Ramos (cell line): ENCODE results near the gene RASA3.

Experiments
- in situ Hi-C: fragments of 300-500 bp; cut with MboI; formaldehyde crosslinking; loops from one replicate; pipeline ENCODE4 v1.14.3; 2022; ENCODE audit warnings: low sequenced_read_pairs; ENCODE audit not compliant: unreplicated experiment

RASA3 gene

GRCh38 chr13:113947311-113948033, 185.0 kb downstream of the RASA3 start:
- in situ Hi-C loops = no loop called here

DNA sequence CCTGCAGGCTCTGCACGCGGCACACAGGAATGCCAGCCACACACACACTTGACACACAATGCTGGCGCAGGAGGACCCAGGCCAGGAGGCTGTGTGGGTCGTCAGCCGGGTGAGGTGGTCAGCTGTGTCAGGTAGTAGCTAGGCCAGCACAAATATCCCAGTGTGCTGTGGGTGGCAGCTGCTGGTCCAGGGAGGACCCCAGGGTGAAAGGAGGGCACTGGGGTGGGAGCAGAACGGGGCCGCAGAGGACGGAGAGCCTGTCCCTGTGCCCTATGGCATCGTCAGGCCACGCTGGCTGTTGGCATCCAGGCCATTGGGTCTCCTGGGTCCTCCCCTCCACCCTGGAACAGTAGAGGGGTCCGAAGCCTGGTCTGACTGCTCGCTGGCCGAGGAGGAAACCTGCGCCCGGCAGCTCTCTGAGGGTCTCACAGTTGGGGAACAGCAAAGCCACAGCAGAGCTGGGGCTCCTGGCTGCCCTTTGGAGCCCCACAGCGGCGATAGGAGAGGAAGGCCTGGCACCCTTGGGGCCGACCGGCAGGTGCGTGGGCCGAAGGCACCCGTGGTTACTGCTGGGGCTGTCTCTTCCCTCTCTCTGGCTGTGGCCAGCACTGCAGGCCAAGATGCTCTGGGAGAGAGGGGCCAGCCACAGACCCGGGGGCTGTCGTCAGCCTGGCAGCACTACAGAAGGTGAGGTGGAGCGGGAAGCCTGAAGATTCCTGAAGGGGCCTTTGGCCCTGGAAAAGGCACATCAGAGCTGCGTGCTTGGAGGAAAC, 185.8 kb downstream of the RASA3 start:
- in situ Hi-C loops = no loop called here

- in situ Hi-C loops = no loop called here
Measured at GRCh38 chr13:113945857-113946408, 186.5 kb downstream of the RASA3 start.

GRCh38 chr13:113943821-113944565, 188.4 kb downstream of the RASA3 start:
- in situ Hi-C loops = no loop called here

DNA sequence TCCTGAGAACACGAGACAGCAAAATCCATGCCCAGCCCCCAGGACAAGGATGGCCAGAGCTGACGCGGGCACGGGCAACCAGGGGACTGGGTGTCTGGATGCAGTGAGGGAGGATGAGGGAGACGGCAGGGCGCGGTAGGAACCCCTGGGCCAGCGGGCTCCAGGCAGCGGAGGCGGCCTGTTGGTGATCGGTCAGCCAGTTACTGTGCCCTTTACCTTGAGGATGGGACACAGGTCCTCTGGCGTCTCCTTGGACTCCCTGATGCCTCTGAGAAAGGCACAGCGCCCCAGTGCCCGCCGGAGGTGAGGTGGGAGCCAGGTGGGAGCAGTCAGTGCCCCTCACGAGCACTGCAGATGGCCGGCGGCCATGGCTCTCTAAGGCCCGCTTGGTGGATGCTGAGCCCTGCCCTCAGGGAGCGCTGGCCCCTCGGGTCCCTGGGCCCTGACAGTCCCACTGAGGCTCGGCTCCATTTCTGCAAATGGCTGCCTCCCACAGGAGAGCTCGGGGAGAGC, 189.8 kb downstream of the RASA3 start:
- in situ Hi-C loops = no loop called here

DNA sequence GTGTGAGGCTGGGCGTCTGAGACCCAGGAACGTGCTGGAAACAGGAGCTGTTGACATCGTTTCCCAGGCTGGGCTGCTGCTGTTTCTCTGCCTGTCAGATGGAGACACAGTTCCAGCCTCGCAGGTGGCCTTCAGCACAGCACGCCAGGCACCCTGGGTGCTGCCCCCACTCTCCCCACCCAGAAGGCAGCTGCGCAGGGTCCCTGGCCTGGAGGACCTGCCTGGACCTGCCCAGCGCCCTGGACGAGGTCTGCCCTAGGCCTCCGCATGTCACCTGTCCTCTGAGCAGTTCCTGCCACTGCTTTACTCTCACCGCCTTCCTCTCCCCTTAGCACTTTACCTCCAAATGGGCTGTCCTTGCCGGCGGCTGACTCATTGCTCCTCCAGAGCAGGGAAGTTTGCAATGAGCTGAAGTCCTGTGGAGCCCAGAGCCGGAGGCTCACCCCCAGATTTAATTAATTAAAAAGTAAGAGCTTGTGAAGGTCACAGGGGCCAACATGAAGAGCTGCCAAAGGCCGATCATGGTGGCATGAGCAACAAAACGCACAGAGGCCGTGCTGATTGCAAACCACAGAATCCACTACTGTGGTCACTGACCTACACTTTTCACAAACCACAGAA, 190.7 kb downstream of the RASA3 start:
- in situ Hi-C loops = no loop called here

GRCh38 chr13:113939944-113940297, 192.5 kb downstream of the RASA3 start:
- in situ Hi-C loops = no loop called here

- in situ Hi-C loops = no loop called here
Measured at GRCh38 chr13:113939129-113939943, 193.1 kb downstream of the RASA3 start.

GRCh38 chr13:113938716-113939115, 193.7 kb downstream of the RASA3 start:
- in situ Hi-C loops = no loop called here

GRCh38 chr13:113938246-113938645, 194.2 kb downstream of the RASA3 start:
- in situ Hi-C loops = no loop called here

GRCh38 chr13:113937527-113938180, 194.8 kb downstream of the RASA3 start:
- in situ Hi-C loops = no loop called here

DNA sequence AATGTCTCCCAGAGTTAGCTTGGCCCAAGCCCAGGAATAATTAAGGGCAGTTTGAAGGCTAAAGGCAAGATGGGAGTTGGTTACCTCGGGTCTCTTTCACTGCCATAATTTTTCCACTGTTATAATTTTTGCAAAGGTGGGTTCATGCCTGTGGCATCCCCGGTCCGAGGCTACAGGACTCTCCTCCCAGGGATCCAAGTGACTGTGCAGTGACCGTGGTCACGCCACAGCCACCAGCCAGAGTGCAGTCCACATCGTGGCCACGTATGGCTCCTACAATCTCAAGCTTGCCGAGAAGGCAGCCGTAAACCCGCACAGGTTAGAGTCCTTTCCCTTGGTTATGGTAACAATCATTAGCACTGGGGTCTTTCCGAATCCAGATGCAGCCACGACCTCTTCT, 195.3 kb downstream of the RASA3 start:
- in situ Hi-C loops = no loop called here

GRCh38 chr13:113936166-113936965, 196.1 kb downstream of the RASA3 start:
- in situ Hi-C loops = no loop called here

DNA sequence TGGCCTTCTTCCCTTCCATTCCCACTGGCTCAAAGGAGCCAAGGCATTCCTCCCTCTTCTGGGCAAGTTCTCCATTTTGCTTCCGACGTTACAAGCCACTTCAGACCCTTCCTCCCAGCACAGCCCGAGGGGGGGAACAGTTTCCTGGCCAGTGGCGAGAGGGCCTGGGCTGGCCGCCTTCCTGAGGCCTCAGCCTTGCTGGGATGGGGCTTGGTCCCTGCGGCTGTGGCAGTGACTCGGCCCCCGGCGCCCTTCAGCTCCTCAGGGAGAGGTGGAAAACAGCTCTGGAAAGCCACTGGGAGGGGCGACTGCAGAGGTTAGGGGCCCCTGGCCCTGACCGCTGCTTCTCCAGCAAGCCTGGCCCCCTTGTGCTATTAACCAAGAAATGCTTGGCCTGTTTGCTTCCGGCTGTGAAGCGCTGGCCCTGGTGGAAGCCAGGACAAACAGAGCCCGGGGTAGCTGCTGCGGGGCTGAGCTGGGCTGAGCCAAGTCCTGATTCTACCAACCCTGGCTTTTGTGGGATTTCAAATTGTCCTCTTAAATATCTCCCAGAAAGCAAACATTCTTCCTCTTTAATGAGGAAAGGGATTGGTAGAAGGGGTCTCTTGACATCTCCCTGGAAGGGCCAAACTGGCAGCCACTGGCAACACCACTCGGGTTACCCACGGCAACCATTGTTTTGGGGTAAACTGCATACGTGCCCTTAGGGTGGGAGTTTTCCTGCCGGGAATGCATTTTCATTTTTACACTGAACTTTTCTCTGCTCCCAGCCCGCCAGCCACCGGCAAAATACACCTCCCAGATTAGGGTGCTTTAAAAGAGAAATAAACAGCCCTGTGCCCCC, 197.2 kb downstream of the RASA3 start:
- in situ Hi-C loops = no loop called here

GRCh38 chr13:113934576-113934975, 197.8 kb downstream of the RASA3 start:
- in situ Hi-C loops = no loop called here

GRCh38 chr13:113933901-113934300, 198.5 kb downstream of the RASA3 start:
- in situ Hi-C loops = no loop called here

DNA sequence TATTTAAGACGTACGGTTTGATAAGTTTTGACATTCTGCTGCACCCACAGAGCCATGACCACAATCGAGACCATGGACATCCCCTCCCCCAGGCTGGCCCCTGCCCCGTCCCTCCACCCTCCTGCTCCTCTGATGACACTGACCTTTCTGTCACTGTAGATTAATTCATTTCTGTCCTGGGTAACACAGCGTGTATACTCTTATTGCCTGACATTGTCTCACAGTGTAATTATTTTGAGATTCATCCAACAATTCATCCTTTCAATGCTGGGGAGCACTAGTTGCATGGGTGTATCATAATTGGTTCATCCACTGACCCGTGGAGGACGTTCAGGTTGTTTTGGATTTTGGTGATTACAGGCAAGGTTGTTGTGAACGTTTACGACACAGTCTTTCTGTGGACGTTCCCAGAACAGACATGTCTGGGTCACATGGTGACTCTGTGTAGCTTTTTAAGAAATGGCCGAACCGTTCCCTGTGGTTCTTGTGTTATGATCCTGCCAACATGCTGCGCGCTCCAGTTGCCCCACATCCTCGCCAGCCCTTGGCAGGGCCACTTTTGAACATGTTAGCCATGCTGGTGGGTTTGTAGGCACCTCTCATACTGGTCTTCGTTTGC, 200.5 kb downstream of the RASA3 start:
- in situ Hi-C loops = no loop called here
